Embryonic facial prominence (tissue), 1 donor: ENCODE measurements around the gene QRSL1.
"Not testable (repeated sequence)": the region's sequence is repeated elsewhere in the genome, so short reads cannot be mapped to it uniquely, and the experiment has no call there.

ENCODE experiments used
- DNase-seq: peaks from one replicate; pipeline ENCODE4 v3.0.0-alpha.2; 2016; ENCODE audit errors: extremely low spot score

Gene QRSL1

GRCh38 chr6:106623039-106623438, 6.3 kb upstream of the QRSL1 start:
- DNase-seq, result no peak

GRCh38 chr6:106626485-106626884, 2.9 kb upstream of the QRSL1 start:
- DNase-seq, result no peak

- not testable (repeated sequence) for DNase-seq
Measured at GRCh38 chr6:106627760-106628159, 1.6 kb upstream of the QRSL1 start.

GRCh38 chr6:106628658-106629102, 698 bp upstream of the QRSL1 start:
- no peak for DNase-seq

- no peak for DNase-seq
Measured at GRCh38 chr6:106629859-106630163, 433 bp downstream of the QRSL1 start.

GRCh38 chr6:106630366-106630765, 988 bp downstream of the QRSL1 start:
- DNase-seq, result no peak

GRCh38 chr6:106631346-106631745, 2.0 kb downstream of the QRSL1 start:
- DNase-seq, result no peak

GRCh38 chr6:106634565-106634964, 5.2 kb downstream of the QRSL1 start:
- no peak for DNase-seq

GRCh38 chr6:106637051-106637716, 7.8 kb downstream of the QRSL1 start:
- no peak for DNase-seq

- DNase-seq, result no peak
Measured at GRCh38 chr6:106637717-106638341, 8.5 kb downstream of the QRSL1 start.

- no peak for DNase-seq
Measured at GRCh38 chr6:106639812-106640211, 10.4 kb downstream of the QRSL1 start.

GRCh38 chr6:106642476-106642875, 13.1 kb downstream of the QRSL1 start:
- DNase-seq, result no peak

GRCh38 chr6:106643061-106643460, 13.7 kb downstream of the QRSL1 start:
- DNase-seq, result no peak

GRCh38 chr6:106648651-106649308, 19.4 kb downstream of the QRSL1 start:
- no peak for DNase-seq

- no peak for DNase-seq
Measured at GRCh38 chr6:106658469-106658868, 29.1 kb downstream of the QRSL1 start.

- DNase-seq, result no peak
Measured at GRCh38 chr6:106659859-106660258, 30.5 kb downstream of the QRSL1 start.

GRCh38 chr6:106662458-106662857, 33.1 kb downstream of the QRSL1 start:
- DNase-seq, result no peak

- DNase-seq, result no peak
Measured at GRCh38 chr6:106666282-106667021, 37.1 kb downstream of the QRSL1 start.

- no peak for DNase-seq
Measured at GRCh38 chr6:106667022-106667402, 37.6 kb downstream of the QRSL1 start.

GRCh38 chr6:106670236-106670635, 40.9 kb downstream of the QRSL1 start:
- DNase-seq, result no peak

- DNase-seq, result no peak
Measured at GRCh38 chr6:106671651-106672050, 42.3 kb downstream of the QRSL1 start.

- no peak for DNase-seq
Measured at GRCh38 chr6:106674541-106675229, 45.3 kb downstream of the QRSL1 start.
